H1 (cell line): Measurements from ENCODE around the gene WNT8B. TPM values are rescaled to one million over a fixed set of nuclear protein-coding genes. Genes with fewer than 3 reads are reported as not detected.

Experiments used
- CTCF ChIA-PET: fragments of 300-600 bp; sonication (Branson Sonifier 250); formaldehyde crosslinking; loops from one replicate; lab custom pipeline; 2021; ENCODE audit not compliant: partially characterized antibody; lab: Charles Lee
- POLR2A ChIA-PET: fragments of 300-600 bp; sonication (Branson Sonifier 250); formaldehyde crosslinking; loops from one replicate; lab custom pipeline; 2021; ENCODE audit warnings: inconsistent platforms; ENCODE audit not compliant: partially characterized antibody; lab: Charles Lee
- DNase-seq, 2 experiments: peaks; one replicate each; pipeline versions ENCODE4 v3.0.0 to v3.0.0-alpha.2; 2010 to 2022; ENCODE audit warnings: low spot score in 2 of 2, low read depth in 1 of 2, mixed read lengths in 1 of 2
- FAIRE-seq: peaks from 2 replicates; lab custom pipeline; 2011; peaks lifted over from hg19 to GRCh38; lab: Jason Lieb, UNC
- H2AFZ ChIP-seq: 2 replicates; pipeline ENCODE4 v1.8.1; 2012; ENCODE audit warnings: low read length, inconsistent platforms
- H2AK5ac ChIP-seq: 2 replicates; pipeline ENCODE4 v1.6.1; 2013; ENCODE audit warnings: low read depth, low read length
- H2BK120ac ChIP-seq: replicated peaks from 2 replicates; pipeline ENCODE3; 2013; ENCODE audit warnings: low read depth, low read length, inconsistent platforms
- H2BK12ac ChIP-seq: 2 replicates; pipeline ENCODE4 v1.6.1; 2013; ENCODE audit warnings: low read depth, low read length
- H2BK15ac ChIP-seq: 2 replicates; pipeline ENCODE4 v1.6.1; 2013; ENCODE audit warnings: low read length
- H2BK20ac ChIP-seq: 2 replicates; pipeline ENCODE4 v1.6.1; 2013; ENCODE audit warnings: low read length
- H2BK5ac ChIP-seq: 2 replicates; pipeline ENCODE4 v1.6.1; 2013; ENCODE audit warnings: low read depth, low read length
- H3K14ac ChIP-seq: 2 replicates; pipeline ENCODE4 v1.6.1; 2013; ENCODE audit warnings: inconsistent platforms; ENCODE audit not compliant: insufficient read length
- H3K18ac ChIP-seq: 2 replicates; pipeline ENCODE4 v1.6.1; 2013; ENCODE audit warnings: low read length; ENCODE audit errors: extremely low read depth
- H3K23ac ChIP-seq: 2 replicates; pipeline ENCODE4 v1.6.1; 2013; ENCODE audit warnings: inconsistent platforms; ENCODE audit not compliant: insufficient read length
- H3K23me2 ChIP-seq: 2 replicates; pipeline ENCODE4 v1.6.1; 2013; ENCODE audit warnings: low read depth, low read length
- H3K27ac ChIP-seq: 2 replicates; pipeline ENCODE4 v1.6.1; 2011; ENCODE audit warnings: low read depth, low read length, inconsistent platforms
- H3K27me3 ChIP-seq, 4 experiments: replicated peaks in 1 of 4; 1 replicate in 1 of 4; 2 replicates in 3 of 4; pipeline versions ENCODE4 v1.6.1 to v1.8.1; 2011 to 2013; ENCODE audit warnings: low read length in 3 of 4, mild to moderate bottlenecking in 3 of 4, inconsistent platforms in 2 of 4, mixed read lengths in 2 of 4, moderate library complexity in 1 of 4; ENCODE audit not compliant: control insufficient read depth in 3 of 4, insufficient read depth in 3 of 4; ENCODE audit errors: extremely low read depth in 1 of 4
- H3K36me3 ChIP-seq, 4 experiments: 2 replicates each; pipeline versions ENCODE4 v1.6.1 to v1.8.1; 2011 to 2013; ENCODE audit warnings: mild to moderate bottlenecking in 4 of 4, low read length in 3 of 4, moderate library complexity in 2 of 4, control low read depth in 1 of 4, inconsistent platforms in 1 of 4; ENCODE audit not compliant: insufficient read depth in 4 of 4, control insufficient read depth in 2 of 4
- H3K4ac ChIP-seq: replicated peaks from 2 replicates; pipeline ENCODE3; 2013; ENCODE audit warnings: low read length, low read depth, mixed read lengths, inconsistent platforms; ENCODE audit not compliant: insufficient read length
- H3K4me1 ChIP-seq, 4 experiments: replicated peaks in 1 of 4; 1 replicate in 1 of 4; 2 replicates in 3 of 4; pipeline versions ENCODE4 v1.6.1 to v1.8.1; 2011 to 2013; ENCODE audit warnings: low read length in 3 of 4, inconsistent platforms in 2 of 4, mixed read lengths in 1 of 4; ENCODE audit not compliant: insufficient read depth in 4 of 4, control insufficient read depth in 3 of 4
- H3K4me2 ChIP-seq, 2 experiments: 2 replicates each; pipeline versions ENCODE4 v1.6.1 to v1.8.1; 2011 to 2013; ENCODE audit warnings: low read depth in 2 of 2, low read length in 2 of 2, control low read depth in 1 of 2, inconsistent platforms in 1 of 2, mild to moderate bottlenecking in 1 of 2; ENCODE audit not compliant: insufficient read depth in 1 of 2
- H3K4me3 ChIP-seq, 4 experiments: fragments of 200-600, 300-600 bp in 1 of 4; sonication (generic), shearing (Covaris generic), sonication (Bioruptor Twin) in 1 of 4; 2 replicates each; pipeline versions ENCODE4 v1.5.1 to v1.8.1; 2011 to 2016; ENCODE audit warnings: low read length in 4 of 4, low read depth in 3 of 4, control low read depth in 2 of 4, inconsistent platforms in 2 of 4, mild to moderate bottlenecking in 2 of 4, mixed read lengths in 1 of 4, moderate library complexity in 1 of 4; ENCODE audit not compliant: insufficient read depth in 2 of 4; ENCODE audit errors: extremely low read depth in 1 of 4
- H3K56ac ChIP-seq: replicated peaks from 2 replicates; pipeline ENCODE3; 2013; ENCODE audit warnings: low read depth, mild to moderate bottlenecking, mixed read lengths, low read length, inconsistent platforms; ENCODE audit not compliant: insufficient read length
- H3K79me1 ChIP-seq: 2 replicates; pipeline ENCODE4 v1.6.1; 2013; ENCODE audit warnings: low read depth, low read length, control low read depth
- H3K79me2 ChIP-seq, 2 experiments: 2 replicates each; pipeline versions ENCODE4 v1.6.1 to v1.8.1; 2012 to 2013; ENCODE audit warnings: low read length in 2 of 2, mild to moderate bottlenecking in 2 of 2, inconsistent platforms in 1 of 2; ENCODE audit not compliant: insufficient read depth in 2 of 2, control insufficient read depth in 1 of 2
- H3K9ac ChIP-seq, 4 experiments: replicated peaks in 1 of 4; 1 replicate in 1 of 4; 2 replicates in 3 of 4; pipeline versions ENCODE4 v1.6.1 to v1.8.1; 2011 to 2013; ENCODE audit warnings: low read depth in 3 of 4, low read length in 3 of 4, control low read depth in 2 of 4, mild to moderate bottlenecking in 2 of 4, moderate library complexity in 2 of 4, inconsistent platforms in 1 of 4; ENCODE audit errors: extremely low read depth in 1 of 4
- H3K9me3 ChIP-seq, 2 experiments: 2 replicates each; pipeline versions ENCODE4 v1.6.1 to v1.8.1; 2012 to 2013; ENCODE audit warnings: mild to moderate bottlenecking in 2 of 2, moderate library complexity in 2 of 2, control low read depth in 1 of 2, inconsistent platforms in 1 of 2, low read depth in 1 of 2, low read length in 1 of 2, mixed read lengths in 1 of 2; ENCODE audit not compliant: insufficient read depth in 2 of 2
- H4K20me1 ChIP-seq, 2 experiments: replicated peaks in 1 of 2; 2 replicates each; pipeline versions ENCODE3 to v1.8.1; 2011 to 2013; ENCODE audit warnings: inconsistent platforms in 2 of 2, low read length in 2 of 2, mild to moderate bottlenecking in 1 of 2; ENCODE audit not compliant: insufficient read depth in 2 of 2, control insufficient read depth in 1 of 2
- H4K5ac ChIP-seq: 2 replicates; pipeline ENCODE4 v1.6.1; 2013; ENCODE audit warnings: low read length, low read depth, mixed read lengths, inconsistent platforms; ENCODE audit not compliant: insufficient read length
- H4K8ac ChIP-seq: 2 replicates; pipeline ENCODE4 v1.8.0; 2013; ENCODE audit warnings: mild to moderate bottlenecking, moderate library complexity, low read length, inconsistent platforms; ENCODE audit not compliant: insufficient read depth; ENCODE audit errors: extremely low read depth
- H4K91ac ChIP-seq: replicated peaks from 2 replicates; pipeline ENCODE3; 2013; ENCODE audit warnings: low read length, mixed read lengths, inconsistent platforms; ENCODE audit not compliant: insufficient read length
- BCL11A ChIP-seq, 2 experiments: IDR thresholded peaks; one replicate each; pipeline ENCODE4 v1.6.1; 2011; ENCODE audit warnings: low read depth in 2 of 2, low read length in 2 of 2, mild to moderate bottlenecking in 2 of 2
- CREB1 ChIP-seq: IDR thresholded peaks from 2 replicates; pipeline ENCODE4 v1.6.1; 2012; ENCODE audit warnings: inconsistent platforms
- GABPA ChIP-seq: IDR thresholded peaks from 2 replicates; pipeline ENCODE4 v1.6.1; 2011; ENCODE audit warnings: mild to moderate bottlenecking, low read length, moderate library complexity, borderline replicate concordance; ENCODE audit not compliant: insufficient read depth
- GTF2F1 ChIP-seq: IDR thresholded peaks from 2 replicates; pipeline ENCODE4 v1.6.1; 2012; ENCODE audit warnings: low read depth, low read length, improper control_type of control experiment, borderline replicate concordance
- HDAC6 ChIP-seq: IDR thresholded peaks from one replicate; pipeline ENCODE4 v1.7.1; 2012; ENCODE audit warnings: low read depth, mild to moderate bottlenecking, inconsistent platforms, low read length, moderate library complexity
- SP2 ChIP-seq: IDR thresholded peaks from 2 replicates; pipeline ENCODE4 v1.6.1; 2012; ENCODE audit warnings: mild to moderate bottlenecking, low read length, inconsistent platforms
- SRF ChIP-seq: IDR thresholded peaks from 2 replicates; pipeline ENCODE4 v1.6.1; 2011; ENCODE audit warnings: mild to moderate bottlenecking, low read depth, low read length, moderate library complexity
- SUZ12 ChIP-seq: fragments of 200-600 bp; sonication (generic); IDR thresholded peaks from 2 replicates; pipeline ENCODE4 v1.6.1; 2012; ENCODE audit warnings: mild to moderate bottlenecking, inconsistent platforms, low read length, moderate library complexity, mixed read lengths
- TBP ChIP-seq: IDR thresholded peaks from 2 replicates; pipeline ENCODE4 v1.6.1; 2011; ENCODE audit warnings: low read depth, low read length, improper control_type of control experiment
- whole genome bisulfite sequencing, 2 experiments: shearing (Covaris generic) in 1 of 2; methylation state at CpG; one replicate each; pipeline versions ENCODE4 v1.1.6 to v1.1.7; 2013 to 2015; ENCODE audit warnings: low lambda C conversion rate in 2 of 2, mixed read lengths in 2 of 2, inconsistent platforms in 1 of 2, low coverage in 1 of 2, missing lambda C conversion rate in 1 of 2; ENCODE audit not compliant: insufficient replicate concordance in 2 of 2, insufficient coverage in 1 of 2, insufficient read length in 1 of 2; ENCODE audit errors: extremely low coverage in 1 of 2, missing lambda C conversion rate in 1 of 2; 5-methylcytosine and 5-hydroxymethylcytosine counted together
- polyA plus RNA-seq, 7 experiments: library from polyadenylated mRNA; depleted of rRNA in 3 of 7; stranded (reverse) in 5 of 7; unstranded in 2 of 7; fragments of >200 nt in 5 of 7; fragments of 200-250 nt in 2 of 7; gene quantifications; 1 replicate in 5 of 7; 2 replicates in 1 of 7; 4 replicates in 1 of 7; pipeline versions ENCODE4 v1.2.1 to v1.2.3, GENCODE V29; 2011 to 2013; ENCODE audit warnings: missing spikeins in 2 of 7, mixed read lengths in 2 of 7
- total RNA-seq: library from RNA; stranded (reverse); fragmentation: NEBNext Ultra II Directional; extraction: Animal tissue kit (Norgen Biotek cat#: 25700); gene quantifications from 2 replicates; pipeline ENCODE4 v1.2.1, GENCODE V29; 2021
- TF ChIP-seq, protein P1 (sequence below), 3 experiments: IDR thresholded peaks; 1 replicate in 2 of 3; 2 replicates in 1 of 3; pipeline versions ENCODE4 v1.5.1 to v1.6.1; 2011; ENCODE audit warnings: low read length in 3 of 3, mild to moderate bottlenecking in 3 of 3, inconsistent platforms in 2 of 3, low read depth in 1 of 3, moderate library complexity in 1 of 3; ENCODE audit not compliant: insufficient read depth in 1 of 3; ENCODE audit errors: control extremely low read depth in 1 of 3

The WNT8B gene
- total and polyA plus RNA-seq, 2 of the 8 experiments (the other 6 are each of a cell fraction or from before 2014, with no cell fraction given): 0.20 to 0.67 TPM

DNA sequence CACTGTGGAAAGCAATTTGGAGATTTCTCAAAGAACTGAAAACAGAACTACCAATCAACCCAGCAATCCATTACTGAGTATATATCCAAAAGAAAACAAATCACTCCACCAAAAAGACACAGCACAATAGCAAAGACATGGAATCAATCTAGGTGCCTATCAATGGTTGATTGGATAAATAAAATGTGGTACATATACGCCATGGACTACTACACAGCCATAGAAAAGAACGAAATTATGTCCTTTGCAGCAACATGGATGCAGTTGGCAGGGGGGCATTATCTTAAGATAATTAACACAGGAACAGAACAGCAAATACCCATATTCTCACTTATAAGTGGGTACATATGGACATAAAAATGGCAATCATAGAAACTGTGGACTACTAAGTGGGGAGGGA is 35.4 kb upstream of the WNT8B start:
- Histone ChIP-seq H2BK20ac (no peak overlapping the region), H3K9ac (no peak overlapping the region), H4K91ac (no peak overlapping the region), H3K14ac (no peak overlapping the region), H3K27ac (no peak overlapping the region), H3K23ac (no peak overlapping the region), H2BK12ac (no peak overlapping the region), H2AFZ (no peak overlapping the region), H2BK120ac (no peak overlapping the region), H4K8ac (no peak overlapping the region), H3K4ac (no peak overlapping the region), H3K79me2 (no peaks in the 10 kb centered on the region), H3K79me1 (no peaks in the 10 kb centered on the region), H3K23me2 (no peaks in the 10 kb centered on the region), H4K20me1 (no peaks in the 10 kb centered on the region), H2BK15ac (no peak overlapping the region), H3K4me2 (no peak overlapping the region), H3K4me3 (no peak overlapping the region), H3K9me3 (no peaks in the 10 kb centered on the region), H3K18ac (no peak overlapping the region), H4K5ac (no peak overlapping the region), H2AK5ac (no peak overlapping the region), H2BK5ac (no peak overlapping the region), H3K4me1 (no peaks in the 10 kb centered on the region), H3K27me3 (no peaks in the 10 kb centered on the region), H3K36me3 (no peaks in the 10 kb centered on the region), H3K56ac (no peak overlapping the region)
- TF ChIP-seq SP2 (no peak), GABPA (no peak), HDAC6 (no peak), BCL11A (IDR thresholded peaks at IDR 0.05; ENCODE audit: low read depth in 2 of 2, low read length in 2 of 2) (no peak), CREB1 (no peak), TBP (no peak), GTF2F1 (no peak), SRF (no peak), SUZ12 (no peak)
- TF ChIP-seq, protein P1, sequence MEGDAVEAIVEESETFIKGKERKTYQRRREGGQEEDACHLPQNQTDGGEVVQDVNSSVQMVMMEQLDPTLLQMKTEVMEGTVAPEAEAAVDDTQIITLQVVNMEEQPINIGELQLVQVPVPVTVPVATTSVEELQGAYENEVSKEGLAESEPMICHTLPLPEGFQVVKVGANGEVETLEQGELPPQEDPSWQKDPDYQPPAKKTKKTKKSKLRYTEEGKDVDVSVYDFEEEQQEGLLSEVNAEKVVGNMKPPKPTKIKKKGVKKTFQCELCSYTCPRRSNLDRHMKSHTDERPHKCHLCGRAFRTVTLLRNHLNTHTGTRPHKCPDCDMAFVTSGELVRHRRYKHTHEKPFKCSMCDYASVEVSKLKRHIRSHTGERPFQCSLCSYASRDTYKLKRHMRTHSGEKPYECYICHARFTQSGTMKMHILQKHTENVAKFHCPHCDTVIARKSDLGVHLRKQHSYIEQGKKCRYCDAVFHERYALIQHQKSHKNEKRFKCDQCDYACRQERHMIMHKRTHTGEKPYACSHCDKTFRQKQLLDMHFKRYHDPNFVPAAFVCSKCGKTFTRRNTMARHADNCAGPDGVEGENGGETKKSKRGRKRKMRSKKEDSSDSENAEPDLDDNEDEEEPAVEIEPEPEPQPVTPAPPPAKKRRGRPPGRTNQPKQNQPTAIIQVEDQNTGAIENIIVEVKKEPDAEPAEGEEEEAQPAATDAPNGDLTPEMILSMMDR (IDR thresholded peaks at IDR 0.05; ENCODE audit: control extremely low read depth in 1 of 3, insufficient read depth in 1 of 3, low read depth in 1 of 3, low read length in 3 of 3): no peak
- ChIA-PET CTCF (no interaction called here), POLR2A (no interaction called here)
- no peak for DNase-seq
- 91% methylated on average over 2 of the region's 2 CpGs; no CpG with 5 or more reads in 1 of the 2 experiments for WGBS, 2 experiments
- no peak for FAIRE-seq
